ENCODE data around the gene FHIP2A.
"Not testable (repeated sequence)": the region's sequence is repeated elsewhere in the genome, so short reads cannot be mapped to it uniquely, and the experiment has no call there.

Gene FHIP2A

DNA sequence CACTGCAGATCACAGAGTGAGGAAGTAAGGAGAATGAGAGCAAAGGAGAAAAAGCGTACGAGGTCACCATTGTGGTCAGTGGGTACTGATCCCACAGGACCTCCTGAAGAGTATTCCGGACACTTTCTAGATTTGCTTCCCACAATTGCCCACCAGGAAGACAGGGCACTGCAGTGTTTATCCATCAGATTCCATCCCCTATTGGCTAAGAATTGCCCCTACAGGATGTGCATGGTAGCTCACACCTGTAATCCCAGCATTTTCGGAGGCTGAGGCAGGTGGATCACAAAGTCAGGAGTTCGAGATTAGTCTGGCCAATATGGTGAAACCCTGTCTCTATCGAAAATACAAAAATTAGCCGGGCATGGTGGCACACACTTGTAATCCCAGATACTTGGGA lies 5.3 kb upstream of the FHIP2A start:
- no peak for DNase-seq

DNA sequence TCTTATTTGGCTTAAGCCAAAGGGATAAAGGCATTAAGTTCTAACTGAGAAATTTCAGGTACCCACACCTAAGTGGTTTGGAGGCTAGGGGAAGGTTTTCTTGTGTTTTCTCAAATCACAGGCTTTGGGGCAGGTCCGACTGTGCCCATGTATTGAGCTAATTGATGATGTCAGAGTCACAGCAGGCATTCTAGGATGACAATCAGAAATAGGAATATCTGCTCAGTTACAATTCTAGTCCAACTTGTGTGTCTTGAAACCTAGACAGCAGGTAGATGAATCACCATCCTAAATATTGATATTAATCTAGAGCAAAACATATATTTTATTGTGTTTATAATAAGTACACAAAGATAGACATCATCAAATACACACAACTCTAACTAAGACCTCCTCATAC lies 2.3 kb upstream of the FHIP2A start:
- no peak for DNase-seq

DNA sequence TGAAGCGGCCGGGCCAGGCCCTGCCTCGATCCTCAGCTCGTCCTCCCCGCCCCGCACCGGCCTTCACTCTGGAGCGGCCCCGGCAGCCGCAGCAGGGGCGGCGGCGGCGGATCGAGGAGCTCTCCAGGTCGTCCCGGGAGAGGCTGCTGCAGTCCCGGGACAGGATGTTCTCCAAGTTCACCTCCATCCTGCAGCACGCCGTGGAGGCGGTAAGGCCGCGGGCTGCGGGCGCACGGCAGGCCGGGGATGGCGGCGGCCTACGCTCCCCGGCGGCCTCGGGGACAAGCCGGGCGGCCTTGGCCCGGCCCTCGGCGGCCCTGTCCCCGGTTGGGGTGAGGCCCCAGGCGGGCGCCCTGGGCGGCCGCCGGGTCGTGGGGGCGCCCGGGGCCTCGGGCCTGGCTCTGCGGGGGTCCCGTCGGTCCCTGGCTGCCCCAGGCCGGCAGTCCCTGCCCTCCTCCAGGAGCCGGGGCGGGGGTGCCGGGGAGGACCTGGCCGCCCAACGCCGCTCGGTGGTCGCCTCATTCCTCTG lies 399 bp downstream of the FHIP2A start:
- DNase-seq: peak; percentile 77

DNA sequence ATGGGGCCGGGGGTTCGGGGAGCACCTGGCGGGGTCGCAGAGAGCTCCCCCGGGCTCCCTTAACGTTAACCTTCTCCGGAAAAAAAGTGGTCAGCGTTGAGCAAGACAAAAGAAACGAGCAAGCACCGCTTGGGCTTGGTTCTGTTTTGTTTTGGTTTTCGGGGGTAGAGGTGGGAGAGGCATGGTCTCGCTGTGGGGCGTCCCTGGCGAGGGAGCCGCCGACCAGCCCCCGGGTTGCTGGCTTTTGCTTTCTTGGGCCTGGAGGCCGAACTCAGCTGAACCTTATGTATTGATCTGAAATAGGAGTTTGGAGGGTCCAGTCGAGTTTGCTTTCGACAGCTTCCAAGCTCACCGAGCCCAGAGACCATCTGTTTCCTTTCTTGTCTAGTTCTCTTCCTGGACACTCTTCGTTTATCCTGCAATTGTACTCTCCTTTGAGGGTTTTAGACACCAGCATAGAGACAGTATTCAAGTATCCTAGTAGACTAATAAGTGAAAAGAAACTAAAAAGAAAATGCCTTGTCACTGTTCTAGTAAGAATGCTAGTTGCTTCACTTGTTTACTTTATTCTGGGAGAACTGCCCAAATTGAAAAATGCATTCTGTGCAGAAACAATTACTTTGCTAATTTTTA lies 980 bp downstream of the FHIP2A start:
- DNase-seq: peak; percentile 85

DNA sequence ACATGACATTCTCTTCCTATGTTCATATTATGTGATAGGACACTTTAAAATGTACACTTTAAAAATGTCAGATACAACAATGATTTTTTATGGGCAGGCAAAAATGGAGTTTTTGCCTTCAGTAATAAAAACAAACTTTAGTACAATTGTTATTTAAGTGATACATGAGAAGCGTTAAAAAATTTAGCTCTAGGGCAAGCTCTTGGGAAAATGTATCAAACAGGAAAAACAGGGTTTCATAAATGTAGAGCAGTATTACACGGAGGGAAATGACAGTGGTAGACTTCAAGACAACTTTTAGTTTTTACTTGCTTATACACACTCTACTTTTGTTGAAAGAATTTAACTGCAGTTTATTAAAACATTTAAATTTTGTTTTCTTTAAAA lies 1.5 kb downstream of the FHIP2A start:
- no peak for DNase-seq

DNA sequence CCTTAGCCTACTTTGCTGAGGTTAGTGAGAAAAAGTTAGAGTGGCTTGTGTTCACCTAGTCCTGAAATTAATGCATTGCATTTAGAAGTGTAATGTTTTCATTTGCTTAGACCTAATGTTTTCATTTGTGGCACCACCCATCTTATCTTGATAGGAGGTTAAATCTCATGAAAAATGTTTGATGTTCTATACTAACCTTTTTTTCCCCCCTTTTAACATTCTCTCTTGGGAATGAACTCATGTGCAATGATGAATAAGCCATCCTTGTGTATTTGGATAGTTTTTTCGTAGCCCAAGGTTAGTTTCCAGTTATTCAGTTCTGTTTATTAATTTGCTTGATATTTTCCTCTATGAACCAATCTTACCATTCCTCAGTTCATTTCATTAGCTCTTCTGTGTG lies 2.8 kb downstream of the FHIP2A start:
- DNase-seq: no peak

DNA sequence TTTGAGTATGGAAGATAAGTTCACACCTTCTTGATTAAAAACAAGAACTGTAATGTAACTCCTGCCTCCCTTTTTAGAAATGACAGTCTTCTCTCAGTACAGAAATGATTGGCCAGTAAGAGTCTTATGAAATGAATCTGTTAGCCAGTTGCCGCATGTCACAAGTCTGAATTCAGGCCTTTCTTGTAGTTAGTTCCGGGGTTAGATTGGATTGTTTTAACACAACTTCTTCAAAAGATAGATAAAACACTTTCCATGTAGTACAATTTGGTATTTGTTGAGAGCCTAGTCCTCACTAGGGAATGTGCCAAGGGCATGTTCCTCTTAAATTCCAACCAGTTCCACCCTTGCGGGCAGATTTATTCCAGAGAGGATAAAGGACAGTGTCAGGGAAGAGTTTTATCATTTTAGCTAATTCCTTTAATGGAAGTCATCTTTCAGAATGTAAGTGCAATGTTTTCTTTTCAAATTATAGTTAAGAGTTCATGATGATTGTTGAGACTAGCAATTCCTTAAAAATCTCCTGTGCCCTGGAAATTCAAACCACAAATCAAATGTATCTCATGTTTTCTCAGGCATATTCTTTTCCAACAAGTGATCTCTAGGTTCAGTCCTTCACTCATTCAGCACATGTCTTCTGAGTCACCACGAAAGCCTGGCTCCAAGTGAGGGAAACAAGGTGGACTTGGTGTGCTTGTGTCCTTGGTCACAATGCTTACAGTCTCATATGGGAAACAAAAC lies 4.1 kb downstream of the FHIP2A start:
- no peak for DNase-seq

DNA sequence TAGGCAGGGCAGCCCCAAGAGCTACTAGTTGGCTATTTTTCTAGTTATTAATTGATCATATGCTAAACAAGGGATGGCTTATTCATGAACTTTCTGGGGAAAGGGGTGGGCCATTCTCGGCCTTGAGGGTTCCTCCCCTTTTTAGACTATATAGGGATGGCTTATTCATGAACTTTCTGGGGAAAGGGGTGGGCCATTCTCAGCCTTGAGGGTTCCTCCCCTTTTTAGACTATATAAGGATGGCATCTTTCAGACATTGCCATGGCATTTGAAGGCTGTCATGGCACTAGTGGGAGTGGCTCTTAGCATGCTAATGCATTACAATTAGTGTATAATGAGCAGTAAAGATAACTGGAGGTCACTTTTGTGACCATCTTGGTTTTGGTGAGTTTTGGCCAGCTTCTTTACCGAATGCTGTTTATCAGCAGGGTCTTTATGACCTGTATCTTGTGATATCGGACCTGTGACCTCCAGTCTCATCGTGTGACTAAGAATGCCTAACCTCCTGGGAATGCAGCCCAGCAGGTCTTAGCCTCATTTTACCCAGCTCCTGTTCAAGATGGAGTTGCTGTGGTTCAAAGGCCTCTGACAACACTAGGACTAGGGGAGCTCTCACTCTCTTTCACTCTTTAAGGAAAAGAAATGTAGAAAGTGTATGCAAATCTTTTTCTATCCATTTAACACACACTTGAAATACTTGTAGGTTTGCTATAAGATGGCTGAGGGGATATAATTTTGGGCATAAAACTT lies 7.8 kb downstream of the FHIP2A start:
- DNase-seq: no peak

DNA sequence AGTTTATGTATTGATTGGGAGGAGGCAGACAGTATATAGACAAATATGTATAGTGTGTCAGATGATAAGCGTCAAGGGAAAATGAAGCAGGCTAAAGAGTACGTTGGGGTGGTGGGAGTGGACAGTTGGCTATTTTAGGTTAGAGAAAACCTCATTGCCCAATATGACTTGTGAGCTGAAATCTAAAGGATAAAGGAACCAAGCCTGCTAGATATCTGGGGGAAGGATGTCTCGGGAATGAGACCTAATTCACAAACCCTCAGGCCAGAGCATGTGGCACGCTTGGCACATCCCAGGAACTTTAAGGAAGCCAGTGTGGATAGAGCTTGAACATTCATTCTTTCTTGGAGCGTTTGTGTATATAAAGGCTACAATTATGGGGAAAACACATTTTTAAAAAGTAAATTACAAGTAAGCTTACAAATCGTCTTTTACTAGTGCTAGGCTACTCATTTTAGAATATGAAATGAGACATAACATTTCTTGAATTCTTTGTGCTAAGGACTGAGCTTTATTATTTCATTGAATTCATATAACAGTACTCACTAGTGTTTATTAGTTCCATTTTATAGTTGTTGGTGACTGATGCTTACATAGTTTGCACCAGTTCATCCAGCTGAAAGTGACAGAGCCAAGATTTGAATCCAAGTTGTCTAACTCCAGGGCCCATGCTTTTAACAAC lies 9.7 kb downstream of the FHIP2A start:
- no peak for DNase-seq

DNA sequence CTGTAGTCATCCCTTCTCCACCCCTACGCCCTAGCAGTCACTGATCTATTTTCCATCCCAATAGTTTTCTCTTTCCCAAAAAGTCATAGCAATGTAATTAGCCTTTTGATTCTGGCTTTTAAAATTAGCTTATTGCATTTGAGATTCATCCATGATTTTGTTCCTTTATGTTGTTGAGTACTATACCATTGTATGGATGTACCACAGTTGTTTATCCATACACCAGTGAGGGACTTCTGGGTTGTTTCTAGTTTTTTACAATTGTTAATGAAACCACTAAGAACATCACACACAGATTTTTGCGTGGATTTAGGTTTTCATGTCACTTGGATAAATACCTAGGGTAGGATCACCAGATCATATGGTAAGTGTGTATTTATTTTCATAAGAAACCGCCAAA lies 16.1 kb downstream of the FHIP2A start:
- no peak for DNase-seq

DNA sequence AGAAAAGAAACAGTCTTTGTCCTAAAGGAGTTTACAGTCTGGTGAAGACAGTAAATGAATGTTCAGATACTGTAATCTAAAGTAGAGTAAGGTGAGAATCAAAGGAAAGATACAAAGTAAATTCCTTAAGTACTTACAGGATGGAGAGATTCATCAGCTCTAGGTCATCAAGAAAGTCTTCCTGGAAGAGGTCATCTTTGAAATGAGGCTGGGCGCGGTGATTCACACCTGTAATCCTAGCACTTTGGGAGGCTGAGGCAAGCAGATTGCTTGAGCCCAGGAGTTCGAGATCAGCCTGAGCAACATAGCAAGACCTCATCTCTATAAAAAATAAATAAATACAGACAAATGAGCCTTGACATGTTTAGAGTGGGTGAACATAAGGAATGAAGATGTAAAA lies 18.3 kb downstream of the FHIP2A start:
- no peak for DNase-seq

DNA sequence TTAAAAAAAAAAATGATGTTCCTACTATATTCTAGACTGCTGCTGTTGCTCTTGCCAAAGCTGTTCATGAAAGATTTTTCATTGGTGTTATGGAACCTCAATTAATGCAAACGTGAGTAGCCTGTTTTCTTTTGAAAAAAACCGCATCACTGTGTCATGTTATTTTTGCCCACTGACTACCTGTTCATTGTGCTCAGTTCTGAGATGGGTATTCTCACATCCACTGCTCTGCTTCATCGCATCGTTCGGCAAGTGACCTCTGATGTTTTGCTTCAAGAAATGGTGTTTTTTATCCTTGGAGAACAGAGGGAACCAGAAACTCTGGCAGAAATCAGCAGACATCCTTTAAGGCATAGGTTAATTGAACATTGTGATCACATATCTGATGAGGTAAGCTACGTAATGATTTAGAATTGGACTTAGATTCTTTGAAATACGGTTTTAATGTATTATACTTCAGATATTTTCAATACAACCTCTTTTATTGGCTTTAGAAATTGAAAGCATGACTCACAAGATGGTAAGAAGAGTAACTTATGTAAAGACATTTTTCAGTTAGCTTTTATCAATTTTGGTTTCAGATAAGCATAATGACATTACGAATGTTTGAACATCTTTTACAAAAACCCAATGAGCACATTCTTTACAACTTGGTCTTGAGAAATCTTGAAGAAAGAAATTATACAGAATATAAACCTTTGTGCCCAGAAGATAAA lies 24.6 kb downstream of the FHIP2A start:
- no peak for DNase-seq

DNA sequence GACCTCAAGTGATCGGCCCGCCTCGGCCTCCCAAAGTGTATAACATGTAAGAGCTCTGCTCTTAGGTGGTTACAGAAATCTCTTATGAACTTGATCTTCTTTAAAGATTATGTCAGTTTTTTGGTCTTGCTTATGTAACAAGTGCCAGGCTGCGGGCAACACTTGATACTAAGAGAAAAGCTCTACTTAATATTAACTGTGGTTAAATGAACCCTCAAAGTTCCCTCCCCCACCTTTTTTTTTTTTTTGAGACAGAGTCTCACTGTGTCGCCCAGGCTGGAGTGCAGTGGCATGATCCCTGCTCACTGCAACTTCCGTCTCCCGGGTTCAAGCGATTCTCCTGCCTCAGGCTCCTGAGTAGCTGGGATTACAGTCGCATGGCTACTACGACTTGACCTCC lies 25.9 kb downstream of the FHIP2A start:
- not testable (repeated sequence) for DNase-seq

DNA sequence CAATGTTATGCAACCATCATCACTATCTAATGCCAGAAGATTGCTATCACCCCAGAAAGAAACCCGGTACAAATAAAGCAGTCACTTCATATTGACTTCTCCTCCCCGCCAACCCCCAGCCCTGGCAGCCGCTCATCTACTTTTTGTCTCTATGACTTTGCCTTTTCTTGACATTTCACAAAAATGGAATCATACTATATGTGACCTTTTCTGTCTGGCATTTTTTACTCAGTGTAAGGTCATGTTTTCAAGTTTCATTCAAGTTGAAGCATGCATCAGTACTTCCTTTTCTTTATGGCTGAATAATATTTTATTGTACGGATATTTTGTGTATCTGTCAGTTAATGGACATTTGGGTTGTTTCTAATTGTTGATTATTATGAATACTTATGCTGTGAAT lies 28.1 kb downstream of the FHIP2A start:
- DNase-seq: no peak

DNA sequence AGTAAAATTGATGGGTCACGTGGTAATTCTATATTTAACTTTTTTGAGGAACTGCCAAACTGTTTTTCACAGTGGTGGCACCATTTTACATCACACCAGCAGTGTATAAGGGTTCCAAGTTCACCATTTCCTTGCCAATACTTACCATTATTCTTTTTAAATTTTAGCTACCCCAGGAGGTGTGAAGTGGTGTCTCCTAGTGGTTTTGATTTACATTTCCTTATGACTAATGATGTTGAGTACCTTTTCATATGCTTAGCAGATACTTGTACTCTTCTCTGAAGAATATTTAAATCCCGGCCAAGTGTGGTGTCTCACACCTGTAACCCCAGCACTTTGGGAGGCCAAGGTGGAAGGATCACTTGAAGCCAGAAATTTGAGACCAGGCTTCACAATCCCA lies 28.5 kb downstream of the FHIP2A start:
- no peak for DNase-seq

DNA sequence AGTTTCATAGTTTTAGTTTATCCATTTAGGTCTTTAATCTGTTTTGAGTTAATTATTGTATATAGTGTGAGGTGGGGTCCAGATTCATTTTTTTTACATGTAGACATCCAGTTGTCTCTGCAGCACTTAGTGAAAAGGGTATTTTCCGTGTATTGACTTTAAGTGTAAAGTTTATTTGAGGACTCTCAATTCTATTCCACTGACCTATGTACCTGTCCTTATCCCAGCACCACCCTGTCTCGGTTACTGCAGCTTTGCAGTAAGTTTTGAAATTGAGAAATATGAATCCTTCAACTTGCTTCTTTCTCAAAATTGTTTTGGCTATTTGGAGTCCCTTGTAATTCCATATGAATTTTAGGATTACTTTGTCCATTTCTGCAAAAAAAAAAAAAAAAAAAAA lies 29.8 kb downstream of the FHIP2A start:
- DNase-seq: no peak

DNA sequence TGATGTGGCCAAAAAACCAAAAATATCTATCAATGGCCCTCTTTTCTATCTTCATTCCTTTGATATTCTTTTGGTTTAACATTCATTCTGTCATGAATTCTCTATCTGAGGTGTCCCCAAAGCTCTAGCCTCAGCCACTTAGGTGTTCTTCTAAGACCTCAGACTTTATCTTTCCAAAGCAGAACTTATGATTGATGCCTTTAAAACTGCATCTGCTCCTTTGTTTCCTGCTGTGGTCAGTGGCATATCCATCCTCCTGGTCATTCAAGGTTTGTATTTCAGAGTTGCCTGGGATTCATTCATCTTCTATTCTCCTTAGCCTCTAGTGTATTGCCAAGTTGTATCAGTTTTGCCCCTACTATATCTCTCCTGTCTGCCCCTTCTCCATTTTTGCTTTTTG lies 30.6 kb downstream of the FHIP2A start:
- no peak for DNase-seq

DNA sequence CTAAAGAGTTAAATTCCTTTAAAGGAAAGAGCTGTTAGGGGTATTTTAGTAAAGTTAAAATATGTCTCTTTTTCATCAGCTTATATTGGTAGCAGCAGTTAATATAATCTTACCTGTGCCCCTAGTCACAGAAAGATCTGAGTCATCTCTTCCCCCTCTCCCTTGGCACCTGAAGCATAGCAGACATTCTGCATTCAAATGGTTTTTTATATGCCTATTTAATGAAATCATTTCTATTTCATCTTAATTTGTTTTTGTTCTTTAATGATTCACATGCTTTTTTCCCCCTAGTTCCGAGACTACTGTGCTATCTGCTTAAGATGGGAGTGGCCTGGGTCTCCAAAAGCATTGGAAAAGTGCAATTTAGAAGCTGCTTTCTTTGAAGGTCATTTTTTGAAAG lies 33.3 kb downstream of the FHIP2A start:
- DNase-seq: no peak

DNA sequence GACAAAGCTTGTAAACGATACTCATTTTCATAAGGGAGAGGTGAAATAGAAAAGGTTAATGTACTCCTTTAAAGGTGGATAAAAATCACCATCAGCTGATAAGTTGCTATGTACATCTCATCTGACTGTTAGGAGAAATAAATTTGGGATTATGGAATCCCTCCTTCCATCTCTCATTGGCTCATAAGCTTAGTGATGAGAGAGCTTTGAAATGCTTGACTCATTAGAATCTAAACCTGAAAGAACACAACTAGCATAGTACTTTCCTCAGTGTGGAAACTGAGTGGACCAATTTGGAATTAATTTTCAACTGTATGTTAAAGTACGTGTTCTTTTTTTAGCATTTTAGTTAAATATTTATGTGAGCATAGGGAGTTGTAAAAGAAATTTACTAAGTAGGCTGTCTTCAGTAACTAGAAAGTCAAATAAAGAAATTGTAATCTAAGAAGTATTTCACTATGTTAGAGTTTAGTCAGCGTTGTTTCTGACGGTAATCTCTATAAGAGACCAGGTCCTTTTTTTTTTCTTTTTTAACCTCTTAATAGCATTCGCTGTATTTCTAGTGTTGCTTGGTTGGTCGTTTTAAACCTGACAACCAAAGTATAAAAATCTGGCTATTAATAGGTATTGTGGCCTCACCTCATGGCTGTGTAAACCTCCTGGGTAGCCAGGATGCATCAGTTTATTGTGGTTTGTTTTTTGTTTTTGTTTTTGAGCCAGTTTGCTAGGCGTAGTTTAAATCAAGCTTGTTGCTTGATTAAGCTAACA lies 34.4 kb downstream of the FHIP2A start:
- no peak for DNase-seq

DNA sequence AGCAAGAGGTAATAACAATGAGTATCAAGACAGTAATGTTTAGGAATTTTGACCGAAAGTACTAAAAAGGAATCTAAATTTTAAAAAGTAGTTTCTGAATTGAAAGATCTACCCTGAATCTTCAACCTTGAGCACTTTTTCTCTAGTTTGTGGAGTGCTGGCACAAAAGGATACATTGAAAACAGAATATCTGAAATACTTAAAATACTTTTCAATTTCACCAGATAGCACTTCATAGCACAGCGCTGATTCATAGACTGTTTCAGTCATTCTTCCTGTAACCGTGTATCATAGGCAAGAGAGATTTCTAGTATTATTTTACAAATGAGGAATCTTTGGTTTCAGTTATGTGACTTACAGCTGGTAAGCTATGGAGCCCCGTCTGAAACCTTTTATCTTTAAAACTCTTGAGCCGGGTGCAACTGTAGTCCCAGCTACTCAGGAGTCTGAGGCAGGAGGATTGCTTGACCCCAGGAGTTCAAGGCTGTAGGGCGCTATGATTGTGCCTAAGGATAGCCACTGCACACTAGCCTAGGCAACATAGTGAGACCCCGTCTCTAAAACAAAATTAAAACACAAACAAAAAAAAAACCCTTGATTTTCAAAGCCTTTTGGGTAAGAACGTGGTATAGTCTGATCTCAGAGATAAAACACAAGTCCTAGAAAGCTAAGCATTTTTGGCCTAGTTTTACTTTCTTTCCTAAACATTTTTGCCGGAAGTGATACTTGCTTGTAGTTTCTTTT lies 35.1 kb downstream of the FHIP2A start:
- DNase-seq: no peak

DNA sequence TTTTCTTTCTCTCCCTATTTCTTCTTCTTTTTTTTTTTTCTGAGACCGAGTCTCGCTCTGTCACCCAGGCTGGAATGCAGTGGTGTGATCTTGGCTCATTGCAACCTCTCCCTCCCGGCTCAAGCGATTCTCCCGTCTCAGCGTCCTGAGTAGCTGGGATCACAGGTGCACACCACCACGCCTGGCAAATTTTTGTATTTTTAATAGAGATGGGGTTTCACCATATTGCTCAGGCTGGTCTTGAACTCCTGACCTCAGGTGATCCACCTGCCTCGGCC lies 35.6 kb downstream of the FHIP2A start:
- DNase-seq: not testable (repeated sequence)
